AG09319 (cell line): ENCODE results near the gene HAUS3.

ENCODE experiments used
- DNase-seq: peaks from one replicate; pipeline ENCODE4 v3.0.0-alpha.2; 2010; ENCODE audit warnings: low read depth; ENCODE audit errors: extremely low read depth
- CTCF ChIP-seq: IDR thresholded peaks from 2 replicates; pipeline ENCODE4 v1.5.1; 2011; ENCODE audit warnings: low read depth, mild to moderate bottlenecking, inconsistent platforms, low read length, moderate library complexity

HAUS3 gene

DNA sequence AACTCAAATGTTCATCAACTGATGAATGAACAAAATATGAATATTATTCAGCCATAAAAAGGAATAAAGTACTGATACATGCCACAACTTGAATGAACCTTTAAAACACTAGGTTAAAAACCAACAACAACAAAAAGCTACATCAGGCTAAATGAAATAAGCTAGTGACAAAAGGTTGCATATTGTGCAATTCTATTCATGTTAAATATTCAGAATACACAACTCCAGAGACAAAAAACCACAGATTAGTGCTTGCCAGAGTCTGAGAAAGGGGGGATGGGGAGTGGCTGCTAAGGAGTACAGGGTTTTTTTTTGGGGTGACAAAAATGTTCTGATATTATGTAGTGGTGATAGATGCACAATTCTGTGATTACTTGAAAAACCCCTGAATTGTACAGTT lies 58.5 kb downstream of the HAUS3 start:
- no peak for DNase-seq
- no peak for TF ChIP-seq CTCF

- no peak for TF ChIP-seq CTCF
- DNase-seq = no peak
Measured at GRCh38 chr4:2182994-2183393, 58.9 kb downstream of the HAUS3 start.

GRCh38 chr4:2180410-2180809 lies 61.5 kb downstream of the HAUS3 start:
- TF ChIP-seq CTCF = no peak
- no peak for DNase-seq

DNA sequence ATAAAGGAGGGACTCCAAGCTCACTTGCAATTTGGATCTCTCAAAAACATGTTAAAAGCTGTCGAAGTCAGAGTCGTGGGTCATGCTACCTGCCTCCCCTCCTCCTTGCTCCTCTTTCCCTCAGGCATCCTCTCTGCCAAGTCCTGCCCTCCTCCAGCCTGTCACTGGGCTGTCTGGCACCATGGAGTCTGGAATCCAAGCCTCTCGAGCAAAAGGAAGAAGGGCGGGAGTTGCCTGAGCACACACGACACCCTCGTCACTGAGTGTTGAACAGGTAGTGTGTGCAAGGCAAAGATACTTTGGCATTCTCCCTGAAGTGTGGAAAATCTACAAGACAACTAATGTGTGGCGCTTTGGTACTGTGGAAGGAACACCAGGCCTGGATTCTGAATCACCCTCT lies 62.2 kb downstream of the HAUS3 start:
- DNase-seq = no peak
- no peak for TF ChIP-seq CTCF

DNA sequence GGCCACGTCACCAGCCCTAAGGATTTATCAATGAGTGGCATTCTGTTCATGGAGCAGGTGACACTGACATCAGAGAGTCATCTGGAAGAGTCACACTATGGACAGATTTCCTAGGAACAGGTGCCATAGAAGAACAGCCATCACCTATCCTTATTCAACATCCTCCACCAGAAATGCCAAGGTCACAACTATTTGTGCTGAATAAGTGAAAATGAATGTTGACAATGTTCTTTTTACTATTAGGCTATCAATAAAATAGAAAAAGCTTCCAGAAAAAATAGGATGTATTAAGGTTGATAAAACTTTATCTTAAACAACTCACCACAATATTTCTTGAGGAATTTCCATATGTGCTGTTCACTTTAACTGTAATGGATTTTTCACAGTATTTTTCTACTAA lies 62.9 kb downstream of the HAUS3 start:
- no peak for DNase-seq
- no peak for TF ChIP-seq CTCF
